ENCODE results near the gene FER. TPM values are rescaled to one million over a fixed set of nuclear protein-coding genes. Genes with fewer than 3 reads are reported as not detected.

FER gene
- total and polyA plus RNA-seq, 2 of the 8 experiments (the other 6 are each of a cell fraction or from before 2014, with no cell fraction given) = 1.3 to 15.8 TPM

DNA sequence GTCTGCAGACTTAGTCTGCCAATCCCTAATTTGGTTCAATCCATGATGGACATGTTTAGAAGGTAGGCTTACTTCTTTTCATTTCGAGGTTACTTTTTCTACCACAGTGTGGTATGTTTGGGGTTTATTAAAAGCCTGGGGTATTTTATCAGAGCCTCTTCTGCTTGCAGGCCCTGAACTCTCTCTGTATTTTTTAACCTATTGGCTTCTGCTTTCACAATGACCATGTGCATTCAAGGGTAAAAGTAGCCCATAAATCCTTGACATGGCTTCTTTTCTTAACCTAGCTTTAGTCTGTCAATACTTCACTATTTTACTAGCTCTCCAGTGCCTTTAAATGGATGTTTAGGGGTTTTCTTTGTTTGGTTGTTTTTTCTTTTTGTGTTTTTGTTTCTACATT, 286.6 kb downstream of the FER start:
- Histone ChIP-seq H4K20me1 (replicated peaks in 1 of 2; ENCODE audit: control insufficient read depth in 1 of 2, insufficient read depth in 2 of 2, low read length in 2 of 2) (no peaks in the 10 kb centered on the region), H3K9ac (replicated peaks in 1 of 4; ENCODE audit: extremely low read depth in 1 of 4, low read depth in 3 of 4, low read length in 3 of 4) (no peak overlapping the region), H2AFZ (ENCODE audit: low read length) (no peak overlapping the region), H3K4me2 (ENCODE audit: insufficient read depth in 1 of 2, low read depth in 2 of 2, low read length in 2 of 2) (no peak overlapping the region), H2BK5ac (ENCODE audit: low read depth, low read length) (no peak overlapping the region), H3K4me3 (ENCODE audit: extremely low read depth in 1 of 4, insufficient read depth in 2 of 4, low read depth in 3 of 4, low read length in 4 of 4) (no peak overlapping the region), H3K18ac (ENCODE audit: extremely low read depth, low read length) (no peak overlapping the region), H3K4ac (replicated peaks; ENCODE audit: insufficient read length, low read depth, low read length) (no peak overlapping the region), H4K5ac (ENCODE audit: insufficient read length, low read depth, low read length) (no peak overlapping the region), H3K23ac (ENCODE audit: insufficient read length) (no peak overlapping the region), H2BK120ac (replicated peaks; ENCODE audit: low read depth, low read length) (no peak overlapping the region), H3K56ac (replicated peaks; ENCODE audit: insufficient read length, low read depth, low read length) (no peak overlapping the region), H3K27me3 (replicated peaks in 1 of 4; ENCODE audit: control insufficient read depth in 3 of 4, extremely low read depth in 1 of 4, insufficient read depth in 3 of 4, low read length in 3 of 4) (no peaks in the 10 kb centered on the region), H4K8ac (ENCODE audit: extremely low read depth, insufficient read depth, low read length) (no peak overlapping the region), H3K9me3 (ENCODE audit: insufficient read depth in 2 of 2, low read depth in 1 of 2, low read length in 1 of 2) (no peaks in the 10 kb centered on the region), H2BK20ac (ENCODE audit: low read length) (no peak overlapping the region), H3K23me2 (ENCODE audit: low read depth, low read length) (no peaks in the 10 kb centered on the region), H4K91ac (replicated peaks; ENCODE audit: insufficient read length, low read length) (no peak overlapping the region), H2BK15ac (ENCODE audit: low read length) (no peak overlapping the region), H3K4me1 (replicated peaks in 1 of 4; ENCODE audit: control insufficient read depth in 3 of 4, insufficient read depth in 4 of 4, low read length in 3 of 4) (no peaks in the 10 kb centered on the region), H3K36me3 (ENCODE audit: control insufficient read depth in 2 of 4, insufficient read depth in 4 of 4, low read length in 3 of 4) (no peaks in the 10 kb centered on the region), H3K79me2 (ENCODE audit: control insufficient read depth in 1 of 2, insufficient read depth in 2 of 2, low read length in 2 of 2) (no peaks in the 10 kb centered on the region), H3K27ac (ENCODE audit: low read depth, low read length) (no peak overlapping the region), H3K79me1 (ENCODE audit: low read depth, low read length) (no peaks in the 10 kb centered on the region), H3K14ac (ENCODE audit: insufficient read length) (no peak overlapping the region), H2AK5ac (ENCODE audit: low read depth, low read length) (no peak overlapping the region), H2BK12ac (ENCODE audit: low read depth, low read length) (no peak overlapping the region)
- DNase-seq (ENCODE audit: low read depth in 1 of 2, low spot score in 2 of 2) (no peak), FAIRE-seq (no peak)
- ChIA-PET POLR2A (ENCODE audit: partially characterized antibody) (no interaction called here), CTCF (ENCODE audit: partially characterized antibody) (interaction anchor here (0.8 kb wide), 1 partner anchor 8 kb away, joined by 7 read pairs; no protein-coding TSS in a partner anchor)
- WGBS, 2 experiments (ENCODE audit: extremely low coverage in 1 of 2, insufficient coverage in 1 of 2, insufficient read length in 1 of 2, insufficient replicate concordance in 2 of 2, low coverage in 1 of 2, low lambda C conversion rate in 2 of 2, missing lambda C conversion rate in 1 of 2) = 90% methylated on average over 1 of the region's 1 CpG; no CpG with 5 or more reads in 1 of the 2 experiments
- TF ChIP-seq POU5F1 (IDR thresholded peaks at IDR 0.05; ENCODE audit: low read depth, low read length) (no peak), PHF8 (conservative IDR thresholded peaks at IDR 0.05; ENCODE audit: low read depth, low read length) (no peak), TAF1 (IDR thresholded peaks at IDR 0.05; ENCODE audit: low read depth, low read length) (no peak), RFX5 (IDR thresholded peaks at IDR 0.05; ENCODE audit: borderline replicate concordance, low read depth, low read length) (no peak), BACH1 (IDR thresholded peaks at IDR 0.05; ENCODE audit: low read length) (no peak), TCF12 (IDR thresholded peaks at IDR 0.05; ENCODE audit: low read depth, low read length) (no peak), KDM5A (IDR thresholded peaks at IDR 0.05; ENCODE audit: low read length) (no peak)
- TF ChIP-seq, protein P1, sequence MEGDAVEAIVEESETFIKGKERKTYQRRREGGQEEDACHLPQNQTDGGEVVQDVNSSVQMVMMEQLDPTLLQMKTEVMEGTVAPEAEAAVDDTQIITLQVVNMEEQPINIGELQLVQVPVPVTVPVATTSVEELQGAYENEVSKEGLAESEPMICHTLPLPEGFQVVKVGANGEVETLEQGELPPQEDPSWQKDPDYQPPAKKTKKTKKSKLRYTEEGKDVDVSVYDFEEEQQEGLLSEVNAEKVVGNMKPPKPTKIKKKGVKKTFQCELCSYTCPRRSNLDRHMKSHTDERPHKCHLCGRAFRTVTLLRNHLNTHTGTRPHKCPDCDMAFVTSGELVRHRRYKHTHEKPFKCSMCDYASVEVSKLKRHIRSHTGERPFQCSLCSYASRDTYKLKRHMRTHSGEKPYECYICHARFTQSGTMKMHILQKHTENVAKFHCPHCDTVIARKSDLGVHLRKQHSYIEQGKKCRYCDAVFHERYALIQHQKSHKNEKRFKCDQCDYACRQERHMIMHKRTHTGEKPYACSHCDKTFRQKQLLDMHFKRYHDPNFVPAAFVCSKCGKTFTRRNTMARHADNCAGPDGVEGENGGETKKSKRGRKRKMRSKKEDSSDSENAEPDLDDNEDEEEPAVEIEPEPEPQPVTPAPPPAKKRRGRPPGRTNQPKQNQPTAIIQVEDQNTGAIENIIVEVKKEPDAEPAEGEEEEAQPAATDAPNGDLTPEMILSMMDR (IDR thresholded peaks at IDR 0.05; ENCODE audit: control extremely low read depth in 1 of 3, insufficient read depth in 1 of 3, low read depth in 1 of 3, low read length in 3 of 3) = no peak
